VCaP (cell line): ENCODE measurements around the gene REEP5.
A peak's percentile ranks its signal among the peaks of the same experiment; 100 is the strongest.
"Not testable (repeated sequence)": the region's sequence is repeated elsewhere in the genome, so short reads cannot be mapped to it uniquely, and the experiment has no call there.

Experiments used
- H3K27ac ChIP-seq: fragments of 450-650 bp; 2 replicates; pipeline ENCODE4 v1.5.1; 2017
- TF ChIP-seq, protein P1 (sequence below): fragments of 450-650 bp; conservative IDR thresholded peaks from 2 replicates; pipeline ENCODE4 v1.5.1; 2017; ENCODE audit warnings: mild to moderate bottlenecking, moderate library complexity

Gene REEP5

DNA sequence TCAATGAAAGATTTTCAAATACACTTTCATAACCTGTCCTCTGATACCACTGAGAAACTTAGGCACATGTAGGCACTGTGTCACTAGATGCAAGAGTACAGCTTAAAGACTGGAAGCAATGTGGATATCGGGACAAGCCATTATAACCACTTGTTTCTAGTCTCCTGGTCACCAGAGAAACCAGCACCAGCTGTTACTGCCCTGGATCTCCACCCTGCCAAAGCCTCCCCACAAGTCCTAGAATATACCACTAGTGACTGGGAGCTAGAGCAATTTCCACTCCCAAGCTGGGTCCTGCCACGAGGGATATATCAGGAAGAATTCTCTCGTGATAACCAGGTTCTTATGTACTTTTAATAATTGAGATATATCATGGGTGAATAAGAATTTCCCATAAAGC lies 19.5 kb downstream of the REEP5 start:
- TF ChIP-seq, protein P1, sequence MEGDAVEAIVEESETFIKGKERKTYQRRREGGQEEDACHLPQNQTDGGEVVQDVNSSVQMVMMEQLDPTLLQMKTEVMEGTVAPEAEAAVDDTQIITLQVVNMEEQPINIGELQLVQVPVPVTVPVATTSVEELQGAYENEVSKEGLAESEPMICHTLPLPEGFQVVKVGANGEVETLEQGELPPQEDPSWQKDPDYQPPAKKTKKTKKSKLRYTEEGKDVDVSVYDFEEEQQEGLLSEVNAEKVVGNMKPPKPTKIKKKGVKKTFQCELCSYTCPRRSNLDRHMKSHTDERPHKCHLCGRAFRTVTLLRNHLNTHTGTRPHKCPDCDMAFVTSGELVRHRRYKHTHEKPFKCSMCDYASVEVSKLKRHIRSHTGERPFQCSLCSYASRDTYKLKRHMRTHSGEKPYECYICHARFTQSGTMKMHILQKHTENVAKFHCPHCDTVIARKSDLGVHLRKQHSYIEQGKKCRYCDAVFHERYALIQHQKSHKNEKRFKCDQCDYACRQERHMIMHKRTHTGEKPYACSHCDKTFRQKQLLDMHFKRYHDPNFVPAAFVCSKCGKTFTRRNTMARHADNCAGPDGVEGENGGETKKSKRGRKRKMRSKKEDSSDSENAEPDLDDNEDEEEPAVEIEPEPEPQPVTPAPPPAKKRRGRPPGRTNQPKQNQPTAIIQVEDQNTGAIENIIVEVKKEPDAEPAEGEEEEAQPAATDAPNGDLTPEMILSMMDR: no peak
- H3K27ac ChIP-seq: no peak overlapping the region

DNA sequence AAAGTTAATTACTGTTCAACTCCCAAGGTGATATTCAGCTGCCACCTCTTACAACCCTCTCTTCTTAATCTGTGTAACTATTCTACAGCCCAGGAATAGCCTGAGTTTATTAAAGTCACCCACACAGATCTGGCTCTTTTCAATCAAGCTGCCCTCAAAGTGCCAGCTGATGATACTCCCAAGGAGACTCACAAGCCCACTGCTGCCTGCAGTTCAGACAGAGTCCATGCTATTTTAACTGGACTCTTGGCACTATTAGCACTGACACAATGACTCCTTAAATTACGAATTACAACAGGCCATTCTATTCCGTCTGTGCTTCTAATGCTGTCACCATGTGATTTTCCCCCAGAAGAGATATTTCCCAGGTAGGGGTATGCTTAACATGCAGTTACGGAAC lies 26.3 kb downstream of the REEP5 start:
- H3K27ac ChIP-seq: no peak overlapping the region
- TF ChIP-seq, protein P1: no peak

DNA sequence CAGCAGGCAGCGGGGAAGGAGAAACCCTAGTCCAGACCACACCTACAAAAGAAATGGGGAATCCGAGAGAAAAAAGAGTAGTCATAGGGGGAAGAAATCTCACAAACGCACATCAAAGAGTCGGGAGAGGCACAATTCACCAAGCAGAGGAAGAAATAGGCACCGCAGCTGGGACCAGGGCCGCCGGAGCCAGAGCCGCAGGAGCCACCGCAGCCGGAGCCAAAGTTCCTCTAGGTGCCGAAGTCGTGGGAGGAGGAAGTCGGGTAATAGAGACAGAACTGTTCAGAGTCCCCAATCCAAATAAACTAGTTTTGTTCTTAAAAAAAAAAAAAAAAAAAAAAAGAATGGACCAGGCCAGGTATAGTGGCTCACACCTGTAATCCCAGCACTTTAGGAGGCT lies 29.3 kb downstream of the REEP5 start:
- TF ChIP-seq, protein P1: no peak
- no peak overlapping the region for H3K27ac ChIP-seq

DNA sequence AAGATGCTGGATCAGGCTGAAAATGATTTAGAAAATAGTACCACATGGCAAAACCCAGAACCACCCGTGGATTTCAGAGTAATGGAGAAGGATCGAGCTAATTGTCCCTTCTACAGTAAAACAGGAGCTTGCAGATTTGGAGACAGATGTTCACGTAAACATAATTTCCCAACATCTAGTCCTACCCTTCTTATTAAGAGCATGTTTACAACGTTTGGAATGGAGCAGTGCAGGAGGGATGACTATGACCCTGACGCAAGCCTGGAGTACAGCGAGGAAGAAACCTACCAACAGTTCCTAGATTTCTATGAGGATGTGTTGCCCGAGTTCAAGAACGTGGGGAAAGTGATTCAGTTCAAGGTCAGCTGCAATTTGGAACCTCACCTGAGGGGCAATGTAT lies 30.0 kb downstream of the REEP5 start:
- not testable (repeated sequence) for H3K27ac ChIP-seq

DNA sequence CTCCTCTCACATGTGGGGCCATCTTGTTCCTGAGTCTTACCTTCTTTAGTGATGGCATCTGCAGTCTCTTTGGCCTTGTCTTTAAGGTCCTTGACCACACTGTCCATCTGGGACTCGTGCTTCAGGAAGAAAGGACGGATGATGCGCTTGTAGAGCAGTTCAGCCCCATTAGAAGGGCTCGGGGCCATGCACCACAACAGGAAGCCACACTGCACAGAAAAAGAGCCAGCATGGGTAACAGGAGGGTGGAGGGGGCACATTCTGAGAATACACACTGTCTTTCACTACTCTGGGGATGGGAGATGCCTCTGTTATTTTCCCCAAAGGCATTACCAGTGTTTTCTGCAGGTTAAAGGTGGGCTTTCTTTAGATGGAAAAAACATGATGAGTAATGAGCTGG lies 35.1 kb downstream of the REEP5 start:
- no peak overlapping the region for H3K27ac ChIP-seq
- TF ChIP-seq, protein P1: no peak

DNA sequence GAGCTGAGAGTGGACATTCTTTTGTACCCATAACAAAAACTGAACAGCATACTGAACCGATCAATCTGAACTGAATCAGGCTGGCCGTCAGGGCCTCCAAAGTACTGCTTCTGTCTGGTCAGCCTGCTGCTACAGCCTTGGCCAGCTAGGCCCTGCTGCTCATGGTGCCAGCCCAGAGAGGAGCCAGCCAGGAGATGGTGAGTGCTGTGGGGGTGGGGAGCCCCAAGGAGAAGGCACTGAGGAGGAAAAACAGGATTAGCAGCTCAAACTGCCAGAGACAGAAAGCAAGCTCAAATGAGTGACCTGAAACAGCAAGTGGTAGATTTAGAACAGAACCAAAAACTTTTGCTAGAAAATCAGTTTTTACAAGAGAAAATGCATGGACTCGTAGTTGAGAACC lies 37.0 kb downstream of the REEP5 start:
- peak overlapping the region; percentile 37 for H3K27ac ChIP-seq
- TF ChIP-seq, protein P1: no peak

DNA sequence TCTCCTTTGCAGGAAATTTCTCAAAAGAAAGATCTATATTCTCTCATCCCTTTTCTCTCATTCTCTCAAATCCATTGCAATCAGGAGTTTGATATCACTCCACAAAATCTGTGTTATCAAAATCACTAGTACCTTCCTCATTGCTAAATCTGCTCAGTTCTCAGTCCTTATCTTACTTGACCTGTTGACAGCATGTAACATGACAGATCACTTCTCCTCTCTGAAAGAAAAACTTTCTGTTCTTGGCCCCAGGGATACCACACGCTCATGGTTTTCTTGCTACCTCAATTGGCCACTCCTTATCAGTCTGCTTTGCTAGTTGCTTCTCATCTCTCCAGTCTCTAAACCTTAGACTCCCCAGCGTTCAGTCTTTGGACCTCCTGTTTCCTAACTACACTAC lies 38.8 kb downstream of the REEP5 start:
- TF ChIP-seq, protein P1: no peak
- H3K27ac ChIP-seq: no peak overlapping the region

DNA sequence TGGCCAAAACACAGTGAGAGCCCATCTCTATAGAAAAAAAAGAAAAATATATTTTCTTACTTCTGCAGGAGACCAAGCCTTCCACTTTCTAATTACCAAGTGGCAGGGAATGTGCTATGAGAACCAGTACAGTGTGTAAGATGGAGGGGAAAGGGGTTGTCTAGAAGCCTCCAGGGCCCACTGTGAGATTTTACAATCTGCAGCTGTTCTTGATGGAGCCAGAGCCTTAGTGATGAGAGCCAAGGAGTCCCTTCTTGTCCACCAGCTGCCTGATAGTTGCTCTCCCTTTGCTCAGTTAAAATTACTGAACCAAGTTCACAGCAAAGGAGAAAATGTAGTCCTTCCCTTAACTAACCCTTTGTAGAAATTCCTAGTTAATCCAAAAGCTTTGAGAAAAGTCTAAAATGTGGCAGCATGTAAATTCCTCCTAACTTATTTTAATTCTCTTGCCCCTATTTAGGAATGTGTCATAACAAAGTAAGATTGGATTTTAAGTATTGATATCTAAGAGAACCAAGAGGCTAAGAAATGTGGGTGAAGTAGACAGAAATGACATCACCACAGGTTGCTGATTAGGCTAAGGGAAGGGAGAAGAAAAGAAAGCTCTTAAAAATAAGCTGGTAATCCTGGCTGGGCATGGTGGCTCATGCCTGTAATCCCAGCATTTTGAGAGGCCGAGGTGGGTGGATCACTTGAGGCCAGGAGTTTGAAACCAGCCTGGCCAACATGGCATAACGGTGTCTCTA lies 41.6 kb downstream of the REEP5 start:
- H3K27ac ChIP-seq: no peak overlapping the region

More for the DNA sequence above, 41.6 kb downstream of the REEP5 start:
- TF ChIP-seq, protein P1: no peak
